HEK293T (cell line): Measurements from ENCODE around the gene UEVLD.

Experiments used
- ARNT ChIP-seq: fragments of 450-650 bp; IDR thresholded peaks from 2 replicates; pipeline ENCODE4 v1.6.1; 2017; ENCODE audit warnings: mild to moderate bottlenecking
- BHLHE40 ChIP-seq: fragments of 450-650 bp; IDR thresholded peaks from 2 replicates; pipeline ENCODE4 v1.6.1; 2016; ENCODE audit warnings: mild to moderate bottlenecking, moderate library complexity, borderline replicate concordance
- ELF4 ChIP-seq: fragments of 450-650 bp; IDR thresholded peaks from 2 replicates; pipeline ENCODE4 v1.6.1; 2017; ENCODE audit warnings: antibody characterized with exemption
- FOXA1 ChIP-seq: fragments of 450-650 bp; IDR thresholded peaks from 2 replicates; pipeline ENCODE4 v1.6.1; 2016; ENCODE audit warnings: mild to moderate bottlenecking
- FOXM1 ChIP-seq: fragments of 450-650 bp; IDR thresholded peaks from 2 replicates; pipeline ENCODE4 v1.6.1; 2017; ENCODE audit warnings: mild to moderate bottlenecking, borderline replicate concordance
- NFRKB ChIP-seq: fragments of 450-650 bp; IDR thresholded peaks from 2 replicates; pipeline ENCODE4 v1.6.1; 2016; ENCODE audit warnings: mild to moderate bottlenecking, moderate library complexity
- SP1 ChIP-seq: fragments of 450-650 bp; IDR thresholded peaks from 2 replicates; pipeline ENCODE4 v1.6.1; 2017
- SUZ12 ChIP-seq: fragments of 450-650 bp; IDR thresholded peaks from 2 replicates; pipeline ENCODE4 v1.6.1; 2016; ENCODE audit warnings: mild to moderate bottlenecking

DNA sequence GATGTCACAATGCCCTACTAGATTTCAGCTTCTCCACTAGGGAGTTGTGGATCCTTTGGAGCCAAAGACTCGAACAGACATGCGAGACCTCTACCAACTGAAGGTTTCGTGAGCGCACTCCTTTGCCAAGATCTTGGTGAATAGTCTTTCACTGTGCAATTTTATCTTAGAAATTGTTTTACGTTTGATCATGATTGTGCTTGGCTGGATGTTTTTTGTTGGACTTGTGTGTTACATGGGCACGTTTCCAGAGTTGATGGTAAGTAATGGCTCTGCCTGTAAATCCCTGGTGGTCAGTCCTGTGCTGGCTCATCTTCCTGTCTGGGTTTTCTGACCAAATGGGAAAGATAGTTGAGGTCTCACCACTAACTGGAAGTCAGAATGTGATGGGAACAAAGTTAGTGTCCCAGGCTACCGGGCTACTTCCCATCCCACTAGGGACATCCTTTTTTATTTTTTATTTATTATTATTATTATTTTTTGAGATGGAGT is 11.3 kb upstream of the UEVLD start, which contains the start of gene MISFA:
- TF ChIP-seq NFRKB: no peak
- TF ChIP-seq SUZ12: no peak
- TF ChIP-seq ARNT: no peak
- TF ChIP-seq ELF4: no peak
- TF ChIP-seq BHLHE40: no peak
- no peak for TF ChIP-seq FOXM1
- no peak for TF ChIP-seq FOXA1
- TF ChIP-seq SP1: no peak
